Measurements from ENCODE around the gene SCAPER.

SCAPER gene

GRCh38 chr15:76905013-76905839 is at the start of gene SCAPER:
Gene SCAPER (minus strand): TSS chr15:76905340. CDS start chr15:76883817, 21,523 bp downstream.
- DNase-seq (ENCODE audit: low spot score): peak; percentile 92

- no peak for DNase-seq (ENCODE audit: low spot score)
Measured at GRCh38 chr15:76954744-76955143, 49.6 kb upstream of the SCAPER start.

- DNase-seq (ENCODE audit: low spot score): no peak
Measured at GRCh38 chr15:76953913-76954312, 48.8 kb upstream of the SCAPER start.

- DNase-seq (ENCODE audit: low spot score): no peak
Measured at GRCh38 chr15:76951220-76951619, 46.1 kb upstream of the SCAPER start.

GRCh38 chr15:76947454-76947853 is 42.3 kb upstream of the SCAPER start:
- no peak for DNase-seq (ENCODE audit: low spot score)

GRCh38 chr15:76945494-76946093 is 40.5 kb upstream of the SCAPER start:
- DNase-seq (ENCODE audit: low spot score): no peak

- DNase-seq (ENCODE audit: low spot score): no peak
Measured at GRCh38 chr15:76942331-76942730, 37.2 kb upstream of the SCAPER start.

- no peak for DNase-seq (ENCODE audit: low spot score)
Measured at GRCh38 chr15:76941636-76942035, 36.5 kb upstream of the SCAPER start.

- DNase-seq (ENCODE audit: low spot score): no peak
Measured at GRCh38 chr15:76939715-76940114, 34.6 kb upstream of the SCAPER start.

- no peak for DNase-seq (ENCODE audit: low spot score)
Measured at GRCh38 chr15:76938752-76939151, 33.6 kb upstream of the SCAPER start.

GRCh38 chr15:76936671-76937070 is 31.5 kb upstream of the SCAPER start:
- no peak for DNase-seq (ENCODE audit: low spot score)

- DNase-seq (ENCODE audit: low spot score): no peak
Measured at GRCh38 chr15:76935620-76936019, 30.5 kb upstream of the SCAPER start.

- peak; percentile 27 for DNase-seq (ENCODE audit: low spot score)
Measured at GRCh38 chr15:76932135-76932966, 27.2 kb upstream of the SCAPER start.

GRCh38 chr15:76931397-76932134 is 26.4 kb upstream of the SCAPER start, which contains the start of gene RCN2:
Gene RCN2 (plus strand): TSS chr15:76931749. CDS start chr15:76931842, 93 bp downstream.
- DNase-seq (ENCODE audit: low spot score): peak; percentile 93

GRCh38 chr15:76930831-76931396 is 25.8 kb upstream of the SCAPER start:
- DNase-seq (ENCODE audit: low spot score): peak; percentile 34

- no peak for DNase-seq (ENCODE audit: low spot score)
Measured at GRCh38 chr15:76929011-76929760, 24.0 kb upstream of the SCAPER start.

- DNase-seq (ENCODE audit: low spot score): no peak
Measured at GRCh38 chr15:76928201-76928600, 23.1 kb upstream of the SCAPER start.

- no peak for DNase-seq (ENCODE audit: low spot score)
Measured at GRCh38 chr15:76916369-76916768, 11.2 kb upstream of the SCAPER start.

GRCh38 chr15:76913737-76914136 is 8.6 kb upstream of the SCAPER start:
- no peak for DNase-seq (ENCODE audit: low spot score)

- DNase-seq (ENCODE audit: low spot score): no peak
Measured at GRCh38 chr15:76912430-76912829, 7.3 kb upstream of the SCAPER start.

GRCh38 chr15:76905855-76906254 is 715 bp upstream of the SCAPER start:
- DNase-seq (ENCODE audit: low spot score): no peak

All from RKO (cell line).